ENCODE data around the gene MMP13.
A peak's percentile ranks its signal among the peaks of the same experiment; 100 is the strongest.

MMP13 gene

DNA sequence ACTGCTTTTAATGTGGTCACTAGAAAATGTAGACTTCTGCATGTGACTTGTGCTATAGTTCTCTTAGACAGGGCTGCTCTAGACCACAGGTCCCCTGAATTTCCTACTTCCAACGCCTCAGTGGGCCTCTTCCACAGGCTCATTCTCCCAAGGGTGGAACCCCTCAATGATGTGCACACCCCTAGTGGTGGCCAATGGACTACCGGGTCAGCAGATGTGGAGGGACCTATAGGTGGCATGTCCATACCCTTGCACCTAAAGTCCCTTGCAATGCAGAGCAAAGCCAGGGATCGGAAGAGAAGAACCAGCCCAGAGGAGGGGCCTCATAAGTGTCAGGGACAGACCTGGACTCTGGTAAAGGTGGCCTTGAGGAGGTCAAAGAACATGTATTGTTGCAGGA lies 20.0 kb downstream of the MMP13 start:
- H3K27me3 ChIP-seq (replicated peaks; ENCODE audit: control insufficient read depth, insufficient read depth, low read length) = no peaks in the 10 kb centered on the region
- H3K4me1 ChIP-seq (ENCODE audit: control insufficient read depth, insufficient read depth, low read length) = peaks cover 7% of the 10 kb centered on the region
- DNase-seq (ENCODE audit: low read depth) = no peak
- no peaks in the 10 kb centered on the region for H3K9me3 ChIP-seq (ENCODE audit: control insufficient read depth, low read length)
- no peak overlapping the region for H3K9ac ChIP-seq (ENCODE audit: low read length)
- no peak overlapping the region for H3K4me3 ChIP-seq (ENCODE audit: low read length)
- no peaks in the 10 kb centered on the region for H3K36me3 ChIP-seq (ENCODE audit: control insufficient read depth, insufficient read depth, low read length, severe bottlenecking)

DNA sequence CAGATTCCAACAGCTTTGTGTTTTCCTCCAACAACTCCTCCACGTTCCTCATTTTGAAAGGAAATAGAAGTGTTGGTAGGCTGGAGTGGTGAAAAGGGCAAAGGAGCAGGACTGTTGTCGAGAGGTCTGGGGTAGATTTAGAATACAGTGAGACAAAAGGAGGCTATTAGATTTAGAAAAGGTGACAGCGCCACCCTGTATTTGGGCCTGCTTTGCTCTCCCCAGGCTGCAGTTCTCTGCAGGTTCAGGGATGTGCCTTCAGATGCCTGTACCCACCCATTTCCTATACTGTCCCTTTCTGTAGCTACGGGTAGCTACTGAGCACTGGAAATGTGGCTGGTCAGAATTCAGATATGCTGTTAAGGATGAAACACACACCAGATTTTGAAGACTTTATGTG lies 20.8 kb downstream of the MMP13 start:
- Histone ChIP-seq H3K36me3 (ENCODE audit: control insufficient read depth, insufficient read depth, low read length, severe bottlenecking) (no peaks in the 10 kb centered on the region), H3K9ac (ENCODE audit: low read length) (no peak overlapping the region), H3K4me1 (ENCODE audit: control insufficient read depth, insufficient read depth, low read length) (peaks cover 7% of the 10 kb centered on the region), H3K4me3 (ENCODE audit: low read length) (no peak overlapping the region), H3K9me3 (ENCODE audit: control insufficient read depth, low read length) (no peaks in the 10 kb centered on the region), H3K27me3 (replicated peaks; ENCODE audit: control insufficient read depth, insufficient read depth, low read length) (no peaks in the 10 kb centered on the region)
- DNase-seq (ENCODE audit: low read depth) = no peak

DNA sequence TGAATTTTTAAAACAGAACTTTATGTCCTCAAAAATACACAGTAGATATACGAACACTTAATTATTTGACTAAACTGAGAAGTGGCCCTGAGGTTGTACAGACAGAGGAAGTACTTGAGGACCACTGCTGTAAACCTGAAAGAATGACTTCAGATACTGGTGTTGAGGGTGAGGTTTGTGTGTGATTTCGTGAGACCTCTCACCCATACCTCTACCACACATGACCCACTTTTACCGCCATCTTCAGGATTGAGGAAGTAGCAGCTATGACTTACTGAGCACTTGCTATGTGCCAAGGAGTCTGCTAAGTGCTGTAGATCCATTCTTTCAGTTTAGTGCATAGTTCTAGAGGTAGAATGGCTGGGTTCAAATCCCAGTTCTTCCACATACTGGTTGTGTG lies 21.9 kb downstream of the MMP13 start:
- no peak for DNase-seq (ENCODE audit: low read depth)
- Histone ChIP-seq H3K27me3 (replicated peaks; ENCODE audit: control insufficient read depth, insufficient read depth, low read length) (no peaks in the 10 kb centered on the region), H3K9ac (ENCODE audit: low read length) (no peak overlapping the region), H3K9me3 (ENCODE audit: control insufficient read depth, low read length) (no peaks in the 10 kb centered on the region), H3K4me3 (ENCODE audit: low read length) (no peak overlapping the region), H3K4me1 (ENCODE audit: control insufficient read depth, insufficient read depth, low read length) (peaks cover 7% of the 10 kb centered on the region), H3K36me3 (ENCODE audit: control insufficient read depth, insufficient read depth, low read length, severe bottlenecking) (no peaks in the 10 kb centered on the region)

DNA sequence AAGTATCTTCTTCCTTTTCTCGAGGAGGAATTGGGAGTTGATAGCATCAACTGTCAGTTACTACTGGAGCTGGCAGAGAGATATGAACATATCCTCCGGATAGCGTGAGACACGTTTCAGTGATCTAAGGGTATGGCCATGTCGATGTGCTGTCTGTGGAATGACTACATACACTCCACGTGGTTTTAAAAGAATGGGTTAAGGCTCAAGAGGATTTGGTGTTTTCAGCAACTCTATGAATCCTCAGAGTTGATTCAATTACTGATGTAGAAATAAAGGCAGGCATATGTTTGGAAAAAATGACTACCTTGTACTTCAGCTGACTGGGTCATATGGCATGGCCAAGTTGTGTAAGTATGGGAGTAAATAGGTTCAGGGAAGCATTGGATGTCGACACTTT lies 22.9 kb downstream of the MMP13 start:
- Histone ChIP-seq H3K9me3 (ENCODE audit: control insufficient read depth, low read length) (no peaks in the 10 kb centered on the region), H3K36me3 (ENCODE audit: control insufficient read depth, insufficient read depth, low read length, severe bottlenecking) (no peaks in the 10 kb centered on the region), H3K4me3 (ENCODE audit: low read length) (no peak overlapping the region), H3K9ac (ENCODE audit: low read length) (no peak overlapping the region), H3K27me3 (replicated peaks; ENCODE audit: control insufficient read depth, insufficient read depth, low read length) (no peaks in the 10 kb centered on the region), H3K4me1 (ENCODE audit: control insufficient read depth, insufficient read depth, low read length) (peaks cover 12% of the 10 kb centered on the region)
- DNase-seq (ENCODE audit: low read depth) = peak; percentile 38

DNA sequence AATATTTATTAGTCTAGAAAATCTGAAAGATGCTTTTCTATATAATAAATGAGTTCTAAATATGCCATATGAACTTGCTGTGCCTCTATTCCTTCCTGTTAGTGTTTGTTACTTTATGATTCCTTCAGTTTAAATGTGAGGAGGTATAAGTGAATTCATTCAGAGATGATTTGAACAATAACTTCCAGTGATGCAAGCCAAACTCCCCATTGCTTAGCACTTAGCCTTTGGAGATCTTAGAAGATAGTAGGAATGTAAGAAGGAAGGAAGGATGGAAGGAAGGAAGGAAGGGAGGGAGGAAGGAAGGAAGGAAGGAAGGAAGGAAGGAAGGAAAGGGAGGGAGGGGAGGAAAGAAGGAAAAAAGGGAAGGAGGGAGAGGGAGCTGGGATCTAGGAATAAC lies 25.1 kb downstream of the MMP13 start:
- Histone ChIP-seq H3K4me1 (ENCODE audit: control insufficient read depth, insufficient read depth, low read length) (peaks cover 26% of the 10 kb centered on the region), H3K36me3 (ENCODE audit: control insufficient read depth, insufficient read depth, low read length, severe bottlenecking) (no peaks in the 10 kb centered on the region), H3K27me3 (replicated peaks; ENCODE audit: control insufficient read depth, insufficient read depth, low read length) (no peaks in the 10 kb centered on the region), H3K9me3 (ENCODE audit: control insufficient read depth, low read length) (no peaks in the 10 kb centered on the region), H3K9ac (ENCODE audit: low read length) (no peak overlapping the region), H3K4me3 (ENCODE audit: low read length) (no peak overlapping the region)
- DNase-seq (ENCODE audit: low read depth) = no peak

DNA sequence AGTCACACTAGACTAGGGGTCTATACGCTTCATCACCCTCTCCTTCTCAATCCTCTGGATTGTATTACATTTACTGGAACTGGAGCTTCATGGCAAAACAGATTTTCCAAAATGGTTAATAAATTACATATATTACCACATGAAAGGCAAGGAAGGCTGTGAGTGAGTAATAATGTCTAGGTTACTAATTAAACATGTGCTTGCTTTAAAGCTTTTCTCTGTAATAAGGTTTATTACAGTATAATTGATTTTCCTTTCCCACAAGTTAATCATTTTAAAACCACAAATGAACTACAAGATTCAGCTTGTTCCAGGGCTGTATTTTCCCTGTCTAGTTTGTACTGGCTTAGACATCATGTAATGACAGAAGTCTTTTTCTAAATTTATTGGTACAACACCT lies 25.6 kb downstream of the MMP13 start:
- H3K36me3 ChIP-seq (ENCODE audit: control insufficient read depth, insufficient read depth, low read length, severe bottlenecking) = no peaks in the 10 kb centered on the region
- no peaks in the 10 kb centered on the region for H3K27me3 ChIP-seq (replicated peaks; ENCODE audit: control insufficient read depth, insufficient read depth, low read length)
- no peaks in the 10 kb centered on the region for H3K9me3 ChIP-seq (ENCODE audit: control insufficient read depth, low read length)
- H3K4me1 ChIP-seq (ENCODE audit: control insufficient read depth, insufficient read depth, low read length) = peaks cover 26% of the 10 kb centered on the region
- DNase-seq (ENCODE audit: low read depth) = no peak
- H3K4me3 ChIP-seq (ENCODE audit: low read length) = no peak overlapping the region
- no peak overlapping the region for H3K9ac ChIP-seq (ENCODE audit: low read length)

DNA sequence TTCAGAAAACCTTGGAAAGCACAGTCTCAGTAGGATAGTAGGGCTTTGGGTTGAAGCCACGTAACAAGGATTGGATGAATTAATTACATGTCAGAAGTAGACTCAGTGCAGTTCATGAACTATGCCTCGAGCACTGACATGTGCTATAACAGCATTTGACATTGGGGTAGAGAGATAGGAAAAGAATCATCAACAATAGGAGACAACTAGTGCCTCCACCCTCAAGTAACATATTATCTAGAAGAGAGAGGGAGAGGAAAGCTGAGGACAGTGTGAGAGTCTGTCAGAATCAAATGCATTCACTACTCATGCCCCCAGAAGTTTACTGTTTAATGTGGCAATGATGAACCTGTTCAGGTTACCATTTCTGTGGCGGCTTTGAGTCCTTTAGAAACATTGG lies 26.4 kb downstream of the MMP13 start:
- Histone ChIP-seq H3K4me1 (ENCODE audit: control insufficient read depth, insufficient read depth, low read length) (peaks cover 26% of the 10 kb centered on the region), H3K27me3 (replicated peaks; ENCODE audit: control insufficient read depth, insufficient read depth, low read length) (no peaks in the 10 kb centered on the region), H3K4me3 (ENCODE audit: low read length) (no peak overlapping the region), H3K36me3 (ENCODE audit: control insufficient read depth, insufficient read depth, low read length, severe bottlenecking) (no peaks in the 10 kb centered on the region), H3K9ac (ENCODE audit: low read length) (no peak overlapping the region), H3K9me3 (ENCODE audit: control insufficient read depth, low read length) (no peaks in the 10 kb centered on the region)
- DNase-seq (ENCODE audit: low read depth) = no peak

DNA sequence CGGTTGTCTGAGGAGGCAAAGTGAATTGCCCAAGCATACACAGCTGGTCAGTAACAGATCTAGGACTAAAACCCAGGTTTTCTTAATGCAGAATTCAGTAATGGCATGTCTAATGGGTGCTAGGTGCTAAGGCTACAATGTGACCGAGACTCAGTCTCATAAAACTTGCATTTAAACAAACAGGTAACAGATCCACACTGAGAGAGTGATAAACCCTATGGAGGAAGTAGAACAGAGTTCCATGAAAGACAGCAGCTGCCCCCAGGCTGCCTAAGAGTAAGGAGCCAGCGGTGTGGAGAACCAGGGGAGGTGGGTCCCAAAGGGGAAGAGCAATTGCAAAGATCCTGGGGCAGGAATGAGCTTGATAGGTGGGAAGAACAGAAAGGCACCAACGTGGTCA lies 27.3 kb downstream of the MMP13 start:
- H3K9ac ChIP-seq (ENCODE audit: low read length) = no peak overlapping the region
- no peak overlapping the region for H3K4me3 ChIP-seq (ENCODE audit: low read length)
- no peak for DNase-seq (ENCODE audit: low read depth)
- H3K4me1 ChIP-seq (ENCODE audit: control insufficient read depth, insufficient read depth, low read length) = peaks cover 26% of the 10 kb centered on the region
- no peaks in the 10 kb centered on the region for H3K36me3 ChIP-seq (ENCODE audit: control insufficient read depth, insufficient read depth, low read length, severe bottlenecking)
- no peaks in the 10 kb centered on the region for H3K9me3 ChIP-seq (ENCODE audit: control insufficient read depth, low read length)
- no peaks in the 10 kb centered on the region for H3K27me3 ChIP-seq (replicated peaks; ENCODE audit: control insufficient read depth, insufficient read depth, low read length)

DNA sequence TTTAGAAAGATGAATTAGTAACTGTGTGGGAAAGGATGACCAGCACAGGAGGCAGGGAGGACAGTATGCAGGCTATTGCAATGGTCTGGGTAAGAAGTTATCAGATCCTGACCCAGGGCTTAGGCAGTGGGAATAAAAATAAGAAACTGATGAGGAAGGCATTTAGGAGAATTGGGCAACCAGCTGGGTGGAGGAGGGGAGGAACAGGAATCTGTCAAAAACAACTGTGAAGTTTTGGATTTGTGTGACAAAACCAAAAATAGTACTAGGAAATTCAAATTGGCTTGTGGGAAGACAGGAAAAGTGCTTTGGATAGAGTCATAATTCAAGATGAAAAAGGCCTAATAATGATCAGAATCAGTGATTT lies 27.9 kb downstream of the MMP13 start:
- Histone ChIP-seq H3K27me3 (replicated peaks; ENCODE audit: control insufficient read depth, insufficient read depth, low read length) (no peaks in the 10 kb centered on the region), H3K36me3 (ENCODE audit: control insufficient read depth, insufficient read depth, low read length, severe bottlenecking) (no peaks in the 10 kb centered on the region), H3K4me1 (ENCODE audit: control insufficient read depth, insufficient read depth, low read length) (peaks cover 24% of the 10 kb centered on the region), H3K4me3 (ENCODE audit: low read length) (peak overlapping the region; percentile 17), H3K9me3 (ENCODE audit: control insufficient read depth, low read length) (no peaks in the 10 kb centered on the region), H3K9ac (ENCODE audit: low read length) (no peak overlapping the region)
- peak; percentile 25 for DNase-seq (ENCODE audit: low read depth)

DNA sequence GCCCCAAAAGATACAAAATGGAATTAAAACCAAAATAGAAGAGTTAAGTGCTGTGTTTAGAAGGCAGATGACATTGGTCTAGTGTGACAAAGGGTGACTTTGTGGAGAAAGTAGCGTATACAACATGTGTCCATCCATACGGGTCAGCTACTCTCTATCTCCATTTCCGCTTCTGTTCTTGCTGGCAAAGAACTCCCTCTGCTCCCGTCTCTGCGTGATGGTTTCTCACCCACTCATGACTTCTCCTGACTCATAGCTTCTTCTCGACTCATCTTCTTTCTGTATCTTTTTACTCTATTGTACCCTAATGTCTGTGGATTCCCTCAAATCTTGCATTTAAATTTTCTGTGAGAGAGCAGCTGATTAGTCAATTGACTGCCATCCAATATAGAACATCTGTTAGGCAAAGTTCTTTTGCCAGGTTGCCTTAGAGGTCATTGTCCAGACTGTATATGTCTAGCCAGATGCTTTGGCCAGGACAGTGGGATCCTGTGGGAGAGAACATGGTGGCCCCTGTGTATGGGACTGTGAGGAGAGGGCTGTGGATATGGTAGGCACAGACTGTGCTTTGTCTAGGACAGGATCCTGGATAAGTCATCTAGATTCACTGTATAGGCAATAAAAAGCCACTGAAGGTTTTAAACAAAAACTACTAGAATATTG lies 28.4 kb downstream of the MMP13 start:
- peaks cover 19% of the 10 kb centered on the region for H3K4me1 ChIP-seq (ENCODE audit: control insufficient read depth, insufficient read depth, low read length)
- H3K36me3 ChIP-seq (ENCODE audit: control insufficient read depth, insufficient read depth, low read length, severe bottlenecking) = no peaks in the 10 kb centered on the region
- DNase-seq (ENCODE audit: low read depth) = no peak
- H3K27me3 ChIP-seq (replicated peaks; ENCODE audit: control insufficient read depth, insufficient read depth, low read length) = no peaks in the 10 kb centered on the region
- no peak overlapping the region for H3K9ac ChIP-seq (ENCODE audit: low read length)
- peak overlapping the region; percentile 17 for H3K4me3 ChIP-seq (ENCODE audit: low read length)
- no peaks in the 10 kb centered on the region for H3K9me3 ChIP-seq (ENCODE audit: control insufficient read depth, low read length)

DNA sequence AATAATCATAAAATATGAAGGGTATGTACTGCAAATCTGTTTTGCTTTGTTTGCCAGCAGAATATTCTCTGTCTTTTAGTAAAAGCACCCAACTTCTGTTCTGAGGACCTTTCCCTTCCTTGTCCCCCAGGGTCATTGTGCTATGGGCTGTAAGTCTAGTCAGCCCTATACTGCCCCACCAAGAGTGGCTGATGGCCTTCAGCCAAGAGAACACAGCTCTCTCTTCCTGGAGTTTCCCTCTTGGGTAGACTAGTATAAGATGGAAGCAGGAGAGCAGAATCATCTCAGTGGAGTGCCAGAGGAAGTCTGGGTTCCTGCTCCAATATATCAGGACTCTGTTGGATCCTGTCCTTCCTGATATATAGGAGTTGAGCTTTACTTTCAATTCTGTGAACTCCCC lies 29.0 kb downstream of the MMP13 start:
- Histone ChIP-seq H3K4me1 (ENCODE audit: control insufficient read depth, insufficient read depth, low read length) (peaks cover 19% of the 10 kb centered on the region), H3K9me3 (ENCODE audit: control insufficient read depth, low read length) (no peaks in the 10 kb centered on the region), H3K4me3 (ENCODE audit: low read length) (no peak overlapping the region), H3K36me3 (ENCODE audit: control insufficient read depth, insufficient read depth, low read length, severe bottlenecking) (no peaks in the 10 kb centered on the region), H3K27me3 (replicated peaks; ENCODE audit: control insufficient read depth, insufficient read depth, low read length) (no peaks in the 10 kb centered on the region), H3K9ac (ENCODE audit: low read length) (no peak overlapping the region)
- no peak for DNase-seq (ENCODE audit: low read depth)

DNA sequence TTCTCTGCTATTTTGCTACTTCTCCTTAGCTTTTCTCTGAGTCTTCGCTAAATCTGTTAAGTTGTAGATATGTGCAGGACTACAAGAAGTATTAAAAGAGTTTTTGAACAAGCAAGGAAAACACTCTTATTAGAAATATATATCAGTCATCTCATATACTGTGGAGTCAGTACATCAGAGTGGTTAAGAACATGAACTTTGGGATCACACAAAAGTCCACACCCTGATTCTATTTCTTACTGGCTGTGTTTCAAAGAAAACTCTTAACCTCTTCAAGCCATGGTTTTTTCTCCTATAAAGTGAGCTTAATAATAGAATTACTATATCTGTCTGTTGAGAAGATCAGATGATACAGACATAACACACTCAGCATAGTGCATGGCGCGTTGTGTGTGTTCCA lies 29.5 kb downstream of the MMP13 start:
- H3K4me3 ChIP-seq (ENCODE audit: low read length) = no peak overlapping the region
- peaks cover 19% of the 10 kb centered on the region for H3K4me1 ChIP-seq (ENCODE audit: control insufficient read depth, insufficient read depth, low read length)
- no peaks in the 10 kb centered on the region for H3K27me3 ChIP-seq (replicated peaks; ENCODE audit: control insufficient read depth, insufficient read depth, low read length)
- no peak for DNase-seq (ENCODE audit: low read depth)
- no peaks in the 10 kb centered on the region for H3K9me3 ChIP-seq (ENCODE audit: control insufficient read depth, low read length)
- H3K36me3 ChIP-seq (ENCODE audit: control insufficient read depth, insufficient read depth, low read length, severe bottlenecking) = no peaks in the 10 kb centered on the region
- H3K9ac ChIP-seq (ENCODE audit: low read length) = no peak overlapping the region

Data from adipocyte (in vitro differentiated cells).